22Rv1 (cell line): ENCODE results near the gene LRRC46.

Experiments
- CTCF ChIP-seq: fragments of 450-650 bp; IDR thresholded peaks from 2 replicates; pipeline ENCODE4 v1.5.1; 2017; ENCODE audit warnings: mild to moderate bottlenecking
- ZFX ChIP-seq: fragments of 450-650 bp; IDR thresholded peaks from 2 replicates; pipeline ENCODE4 v1.6.1; 2017; ENCODE audit warnings: antibody characterized with exemption, borderline replicate concordance

- TF ChIP-seq CTCF = no peak
- no peak for TF ChIP-seq ZFX
Measured at GRCh38 chr17:47845716-47846075, 14.2 kb downstream of the LRRC46 start.
